Stimulated activated CD4-positive, alpha-beta T cell treated with anti-CD3 and anti-CD28 coated beads, Interleukin-12 subunit alpha, Interleukin-12 subunit beta, amount 100 ng/mL, for 24 hours (primary cell): ENCODE measurements around the gene NCCRP1.

Experiments
- DNase-seq, 2 experiments: peaks; one replicate each; pipeline ENCODE4 v3.0.0-alpha.2; 2020; ENCODE audit warnings: low read depth in 2 of 2

The NCCRP1 gene

GRCh38 chr19:39179754-39180153 is 17.0 kb upstream of the NCCRP1 start:
- DNase-seq = no peak

- DNase-seq = no peak
Observed at GRCh38 chr19:39180749-39181148, 16.0 kb upstream of the NCCRP1 start.

GRCh38 chr19:39181500-39182173 is 15.1 kb upstream of the NCCRP1 start:
- DNase-seq = no peak

- DNase-seq = no peak
Observed at GRCh38 chr19:39182174-39182505, 14.6 kb upstream of the NCCRP1 start.

- DNase-seq = no peak
Observed at GRCh38 chr19:39183104-39183503, 13.7 kb upstream of the NCCRP1 start.

GRCh38 chr19:39186391-39186790 is 10.4 kb upstream of the NCCRP1 start:
- no peak for DNase-seq

GRCh38 chr19:39187552-39187943 is 9.2 kb upstream of the NCCRP1 start:
- DNase-seq = no peak

- no peak for DNase-seq
Observed at GRCh38 chr19:39188960-39189359, 7.8 kb upstream of the NCCRP1 start.

- DNase-seq = no peak
Observed at GRCh38 chr19:39190768-39191167, 6.0 kb upstream of the NCCRP1 start.

GRCh38 chr19:39192846-39193245 is 3.9 kb upstream of the NCCRP1 start:
- DNase-seq = no peak

GRCh38 chr19:39193803-39194202 is 3.0 kb upstream of the NCCRP1 start:
- no peak for DNase-seq

GRCh38 chr19:39194832-39195542 is 1.8 kb upstream of the NCCRP1 start:
- no peak for DNase-seq

GRCh38 chr19:39195755-39196154 is 1.0 kb upstream of the NCCRP1 start:
- DNase-seq = no peak

- DNase-seq = no peak
Observed at GRCh38 chr19:39196320-39196719, 444 bp upstream of the NCCRP1 start.

- DNase-seq = no peak
Observed at GRCh38 chr19:39197808-39198207, 1.0 kb downstream of the NCCRP1 start.

GRCh38 chr19:39199025-39199424 is 2.3 kb downstream of the NCCRP1 start:
- DNase-seq = no peak

GRCh38 chr19:39200066-39200802 is 3.5 kb downstream of the NCCRP1 start:
- no peak for DNase-seq

GRCh38 chr19:39200803-39201115 is 4.0 kb downstream of the NCCRP1 start:
- no peak for DNase-seq

GRCh38 chr19:39202998-39203355 is 6.2 kb downstream of the NCCRP1 start:
- DNase-seq = no peak

- DNase-seq = no peak
Observed at GRCh38 chr19:39203372-39204341, 6.9 kb downstream of the NCCRP1 start, which contains the start of gene SYCN. Gene SYCN, minus strand, starts transcription at chr19:39204263. Its CDS starts 9 bp downstream, at chr19:39204254.

- no peak for DNase-seq
Observed at GRCh38 chr19:39205449-39205764, 8.6 kb downstream of the NCCRP1 start.

GRCh38 chr19:39206122-39206521 is 9.4 kb downstream of the NCCRP1 start:
- DNase-seq = no peak
